IMR-90 (cell line): ENCODE results near the gene ADAMTS8. TPM values are rescaled to one million over a fixed set of nuclear protein-coding genes. Genes with fewer than 3 reads are reported as not detected.

Experiments used
- ATAC-seq: fragments of 200-7000 bp; cut with Tn5 transposase; 2 replicates; pipeline ENCODE4 v1.9.1; 2020; ENCODE audit warnings: low read depth, mild to moderate bottlenecking, moderate library complexity
- BruUV-seq: library from RNA; stranded (reverse); fragments of 400-500 nt; replicated peaks from 2 replicates; lab custom pipeline; 2021; lab: Mats Ljungman, UMichigan
- CTCF ChIA-PET: fragments of 300-600 bp; formaldehyde crosslinking; extraction: SDS; loops from one replicate; lab custom pipeline; 2021; ENCODE audit warnings: antibody characterized with exemption; lab: Yijun Ruan, JAX
- POLR2A ChIA-PET: fragments of 300-600 bp; sonication (Branson Sonifier 250); formaldehyde crosslinking; loops from one replicate; lab custom pipeline; 2022; ENCODE audit warnings: antibody characterized with exemption; ENCODE audit not compliant: unreplicated experiment; lab: Charles Lee
- DNase-seq: peaks from one replicate; pipeline ENCODE4 v3.0.0; 2013
- H2AFZ ChIP-seq: replicated peaks from 2 replicates; pipeline ENCODE3; 2013; ENCODE audit warnings: low read length, mild to moderate bottlenecking; ENCODE audit not compliant: poor library complexity
- H2AK5ac ChIP-seq: 2 replicates; pipeline ENCODE4 v1.6.1; 2013; ENCODE audit warnings: low read depth, low read length, inconsistent platforms
- H2AK9ac ChIP-seq: replicated peaks from 2 replicates; pipeline ENCODE3; 2013; ENCODE audit warnings: mild to moderate bottlenecking, low read depth, low read length, moderate library complexity; ENCODE audit not compliant: poor library complexity
- H2BK120ac ChIP-seq: 2 replicates; pipeline ENCODE4 v1.6.1; 2013; ENCODE audit warnings: low read depth, low read length, inconsistent platforms
- H2BK15ac ChIP-seq: 3 replicates; pipeline ENCODE4 v1.6.1; 2013; ENCODE audit warnings: low read depth, low read length, inconsistent platforms
- H2BK20ac ChIP-seq: 2 replicates; pipeline ENCODE4 v1.6.1; 2013; ENCODE audit warnings: low read depth, mild to moderate bottlenecking, inconsistent platforms, low read length, moderate library complexity
- H2BK5ac ChIP-seq: 2 replicates; pipeline ENCODE4 v1.6.1; 2013; ENCODE audit warnings: mild to moderate bottlenecking, low read depth, low read length, inconsistent platforms; ENCODE audit not compliant: poor library complexity, severe bottlenecking
- H3K14ac ChIP-seq: replicated peaks from 2 replicates; pipeline ENCODE4 v1.6.1; 2013; ENCODE audit warnings: low read depth, low read length, inconsistent platforms
- H3K18ac ChIP-seq: 2 replicates; pipeline ENCODE4 v1.6.1; 2013; ENCODE audit warnings: low read depth, low read length, control low read depth
- H3K23ac ChIP-seq: 2 replicates; pipeline ENCODE4 v1.6.1; 2013; ENCODE audit warnings: low read depth, low read length, inconsistent platforms
- H3K27ac ChIP-seq: 2 replicates; pipeline ENCODE4 v1.5.1; 2013; ENCODE audit warnings: mild to moderate bottlenecking, control low read depth, low read length; ENCODE audit not compliant: insufficient read depth
- H3K27me3 ChIP-seq: 2 replicates; pipeline ENCODE4 v1.6.1; 2013; ENCODE audit warnings: low read length; ENCODE audit not compliant: control insufficient read depth, insufficient read depth
- H3K36me3 ChIP-seq: 2 replicates; pipeline ENCODE4 v1.6.1; 2013; ENCODE audit warnings: low read length, mixed read lengths; ENCODE audit not compliant: control insufficient read depth, insufficient read depth
- H3K4ac ChIP-seq: 2 replicates; pipeline ENCODE4 v1.6.1; 2013; ENCODE audit warnings: low read depth, low read length, inconsistent platforms
- H3K4me1 ChIP-seq: 2 replicates; pipeline ENCODE4 v1.6.1; 2013; ENCODE audit warnings: low read length, mixed read lengths; ENCODE audit not compliant: control insufficient read depth, insufficient read depth
- H3K4me2 ChIP-seq: 2 replicates; pipeline ENCODE4 v1.6.1; 2013; ENCODE audit warnings: low read depth, mild to moderate bottlenecking, control low read depth, low read length, moderate library complexity
- H3K4me3 ChIP-seq: 2 replicates; pipeline ENCODE4 v1.5.1; 2013; ENCODE audit warnings: low read depth, mild to moderate bottlenecking, control low read depth, low read length, moderate library complexity; ENCODE audit not compliant: insufficient read depth
- H3K56ac ChIP-seq: 2 replicates; pipeline ENCODE4 v1.6.1; 2013; ENCODE audit warnings: low read length, inconsistent platforms; ENCODE audit not compliant: insufficient read depth; ENCODE audit errors: extremely low read depth
- H3K79me1 ChIP-seq, 2 experiments: 2 replicates each; pipeline ENCODE4 v1.6.1; 2013; ENCODE audit warnings: low read length in 2 of 2, inconsistent platforms in 1 of 2, low read depth in 1 of 2
- H3K9ac ChIP-seq: 2 replicates; pipeline ENCODE4 v1.6.1; 2013; ENCODE audit warnings: low read depth, low read length, control low read depth
- H3K9me1 ChIP-seq: 2 replicates; pipeline ENCODE4 v1.6.1; 2013; ENCODE audit warnings: low read length, inconsistent platforms; ENCODE audit not compliant: insufficient read depth
- H3K9me3 ChIP-seq: 2 replicates; pipeline ENCODE4 v1.6.1; 2013; ENCODE audit warnings: low read length; ENCODE audit not compliant: control insufficient read depth, insufficient read depth
- H4K20me1 ChIP-seq: 2 replicates; pipeline ENCODE4 v1.6.1; 2013; ENCODE audit warnings: low read length, inconsistent platforms; ENCODE audit not compliant: insufficient read depth
- H4K5ac ChIP-seq: 2 replicates; pipeline ENCODE4 v1.6.1; 2013; ENCODE audit warnings: mild to moderate bottlenecking, low read depth, low read length, control low read depth
- H4K8ac ChIP-seq, 2 experiments: 2 replicates each; pipeline ENCODE4 v1.6.1; 2013; ENCODE audit warnings: low read depth in 2 of 2, low read length in 2 of 2, control low read depth in 1 of 2, inconsistent platforms in 1 of 2
- H4K91ac ChIP-seq: 2 replicates; pipeline ENCODE4 v1.6.1; 2013; ENCODE audit warnings: low read depth, low read length, inconsistent platforms; ENCODE audit not compliant: insufficient read depth
- BHLHE40 ChIP-seq: fragments of 150-350 bp; IDR thresholded peaks from 2 replicates; pipeline ENCODE4 v1.6.1; 2016; ENCODE audit warnings: mild to moderate bottlenecking, low read depth, low read length
- CEBPB ChIP-seq: IDR thresholded peaks from 2 replicates; pipeline ENCODE4 v1.6.1; 2012; ENCODE audit warnings: low read depth, low read length, improper control_type of control experiment
- CHD1 ChIP-seq: IDR thresholded peaks from 2 replicates; pipeline ENCODE4 v1.6.1; 2012; ENCODE audit warnings: low read depth, low read length, improper control_type of control experiment
- ELK1 ChIP-seq: fragments of 150-350 bp; IDR thresholded peaks from 2 replicates; pipeline ENCODE4 v1.6.1; 2016; ENCODE audit warnings: low read depth, mild to moderate bottlenecking, low read length, moderate library complexity, borderline replicate concordance
- FOS ChIP-seq: fragments of 150-350 bp; IDR thresholded peaks from 2 replicates; pipeline ENCODE4 v1.6.1; 2016; ENCODE audit warnings: low read depth, low read length
- MAFK ChIP-seq: IDR thresholded peaks from 2 replicates; pipeline ENCODE4 v1.6.1; 2012; ENCODE audit warnings: low read depth, low read length, improper control_type of control experiment
- MAZ ChIP-seq: IDR thresholded peaks from 2 replicates; pipeline ENCODE4 v1.6.1; 2012; ENCODE audit warnings: low read depth, mild to moderate bottlenecking, low read length, improper control_type of control experiment, moderate library complexity, borderline replicate concordance
- NFE2L2 ChIP-seq: fragments of 150-350 bp; IDR thresholded peaks from 2 replicates; pipeline ENCODE4 v1.6.1; 2016; ENCODE audit warnings: low read depth, mild to moderate bottlenecking, low read length
- POLR2A ChIP-seq: IDR thresholded peaks from 2 replicates; pipeline ENCODE4 v1.6.1; 2012; ENCODE audit warnings: mild to moderate bottlenecking, low read depth, low read length
- RAD21 ChIP-seq: IDR thresholded peaks from 2 replicates; pipeline ENCODE4 v1.6.1; 2012; ENCODE audit warnings: low read length, improper control_type of control experiment
- RCOR1 ChIP-seq: IDR thresholded peaks from 2 replicates; pipeline ENCODE4 v1.6.1; 2012; ENCODE audit warnings: mild to moderate bottlenecking, low read length, improper control_type of control experiment; ENCODE audit not compliant: insufficient replicate concordance
- RFX5 ChIP-seq: IDR thresholded peaks from 2 replicates; pipeline ENCODE4 v1.8.0; 2012; ENCODE audit warnings: low read depth, mild to moderate bottlenecking, low read length, moderate library complexity
- WGBS, 2 experiments: methylation state at CpG; one replicate each; pipeline versions ENCODE4 v1.1.5 to v1.1.7; 2013; ENCODE audit warnings: missing lambda C conversion rate in 2 of 2; ENCODE audit not compliant: insufficient read length in 1 of 2; ENCODE audit errors: extremely low coverage in 2 of 2; 5-methylcytosine and 5-hydroxymethylcytosine counted together
- dilution Hi-C: fragments of 300-500 bp; cut with HindIII; formaldehyde crosslinking; loops from one replicate; pipeline ENCODE4 v1.14.3; 2018; ENCODE audit warnings: low sequenced_read_pairs; ENCODE audit not compliant: unreplicated experiment
- in situ Hi-C: fragments of 300-500 bp; cut with MboI; formaldehyde crosslinking; loops from 3 replicates; pipeline ENCODE4 v1.14.3; 2019; ENCODE audit warnings: low sequenced_read_pairs, inconsistent platforms, mixed read lengths
- intact Hi-C: fragments of 100-400 bp; cut with micrococcal nuclease; formaldehyde crosslinking; loops from 2 replicates; pipeline ENCODE4 v1.10.0; 2022
- polyA plus RNA-seq, 3 experiments: library from polyadenylated mRNA; depleted of rRNA; stranded (reverse); fragments of >200 nt; gene quantifications; 2 replicates each; pipeline ENCODE4 v1.2.3, GENCODE V29; 2012; ENCODE audit warnings: low replicate concordance in 1 of 3
- total RNA-seq: library from RNA; depleted of rRNA; stranded (reverse); fragments of >200 nt; gene quantifications from 2 replicates; pipeline ENCODE4 v1.2.3, GENCODE V29; 2012

The ADAMTS8 gene
- total and polyA plus RNA-seq, 2 of the 4 experiments (the other 2 are of a cell fraction), result under 0.01 to 0.60 TPM

DNA sequence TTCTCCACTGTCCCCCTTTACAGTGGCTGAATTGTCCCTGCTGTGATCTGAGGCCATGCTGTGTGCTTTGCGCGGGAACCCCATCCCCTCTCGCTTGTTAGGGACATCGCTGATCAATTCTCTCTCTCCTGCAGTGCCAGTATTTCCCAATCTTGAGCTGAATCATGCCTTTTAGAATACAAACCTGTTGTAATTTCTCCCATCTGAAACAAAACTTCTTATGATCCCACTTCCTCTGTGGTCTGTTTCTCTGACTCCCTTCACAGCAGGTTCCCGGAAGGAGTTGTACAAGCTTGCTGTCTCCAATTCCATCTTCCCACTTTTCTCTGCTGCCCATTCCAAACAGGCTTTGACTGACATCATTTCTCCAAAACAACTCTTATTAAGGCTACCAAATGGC is 36.9 kb upstream of the ADAMTS8 start:
- no TSS peak for BruUV-seq
- Histone ChIP-seq H3K4me2 (no peak overlapping the region), H3K9ac (no peak overlapping the region), H3K9me3 (no peaks in the 10 kb centered on the region), H2BK120ac (no peak overlapping the region), H3K4me1 (no peaks in the 10 kb centered on the region), H3K27ac (no peak overlapping the region), H2BK5ac (no peak overlapping the region), H3K14ac (no peak overlapping the region), H2AK9ac (no peak overlapping the region), H3K27me3 (no peaks in the 10 kb centered on the region), H2BK20ac (no peak overlapping the region), H3K36me3 (peaks cover 79% of the 10 kb centered on the region), H3K4ac (no peak overlapping the region), H2AK5ac (no peak overlapping the region), H3K56ac (no peak overlapping the region), H4K8ac (no peak overlapping the region), H3K9me1 (no peaks in the 10 kb centered on the region), H3K79me1 (no peaks in the 10 kb centered on the region), H3K4me3 (no peak overlapping the region), H4K91ac (no peak overlapping the region), H2AFZ (no peak overlapping the region), H3K23ac (no peak overlapping the region), H3K18ac (no peak overlapping the region), H4K5ac (no peak overlapping the region), H2BK15ac (no peak overlapping the region), H4K20me1 (no peaks in the 10 kb centered on the region)
- intact Hi-C loops, result no loop called here
- in situ Hi-C loops, result no loop called here
- dilution Hi-C loops, result no loop called here
- POLR2A ChIA-PET, result no interaction called here
- CTCF ChIA-PET, result no interaction called here
- peak; percentile 27 for DNase-seq
- 100% methylated on average over 5 of the region's 5 CpGs; no CpG with 5 or more reads in 1 of the 2 experiments for WGBS, 2 experiments
- ATAC-seq, result no peak
- TF ChIP-seq NFE2L2 (no peak), CHD1 (no peak), FOS (no peak), MAFK (no peak), BHLHE40 (no peak), ELK1 (no peak), CEBPB (no peak), RFX5 (no peak), POLR2A (no peak), RCOR1 (no peak), RAD21 (no peak), MAZ (no peak)
